Measurements from ENCODE around the gene POMT2.
"Not testable (repeated sequence)": the region's sequence is repeated elsewhere in the genome, so short reads cannot be mapped to it uniquely, and the experiment has no call there.

Gene POMT2

GRCh38 chr14:77320238-77320935 lies at the start of gene POMT2:
TSS of gene POMT2 (minus strand) at chr14:77320883. CDS start at chr14:77320681, 202 bp downstream.
- peak; percentile 11 for DNase-seq

- DNase-seq: no peak
Observed at GRCh38 chr14:77369285-77369684, 48.6 kb upstream of the POMT2 start.

GRCh38 chr14:77364146-77364545 lies 43.5 kb upstream of the POMT2 start:
- no peak for DNase-seq

GRCh38 chr14:77359626-77360025 lies 38.9 kb upstream of the POMT2 start:
- no peak for DNase-seq

- DNase-seq: no peak
Observed at GRCh38 chr14:77356899-77357298, 36.2 kb upstream of the POMT2 start.

- DNase-seq: no peak
Observed at GRCh38 chr14:77355811-77356210, 35.1 kb upstream of the POMT2 start.

GRCh38 chr14:77353469-77354141 lies 32.9 kb upstream of the POMT2 start:
- DNase-seq: no peak

- no peak for DNase-seq
Observed at GRCh38 chr14:77347751-77348150, 27.1 kb upstream of the POMT2 start.

- no peak for DNase-seq
Observed at GRCh38 chr14:77346495-77346894, 25.8 kb upstream of the POMT2 start.

- no peak for DNase-seq
Observed at GRCh38 chr14:77344377-77344996, 23.8 kb upstream of the POMT2 start.

- DNase-seq: no peak
Observed at GRCh38 chr14:77343662-77344061, 23.0 kb upstream of the POMT2 start.

- DNase-seq: no peak
Observed at GRCh38 chr14:77342726-77343397, 22.2 kb upstream of the POMT2 start.

- DNase-seq: no peak
Observed at GRCh38 chr14:77340389-77340788, 19.7 kb upstream of the POMT2 start.

- DNase-seq: no peak
Observed at GRCh38 chr14:77339407-77339806, 18.7 kb upstream of the POMT2 start.

- no peak for DNase-seq
Observed at GRCh38 chr14:77338302-77338701, 17.6 kb upstream of the POMT2 start.

GRCh38 chr14:77337880-77338279 lies 17.2 kb upstream of the POMT2 start:
- DNase-seq: no peak

- DNase-seq: not testable (repeated sequence)
Observed at GRCh38 chr14:77337255-77337654, 16.6 kb upstream of the POMT2 start.

GRCh38 chr14:77335576-77335975 lies 14.9 kb upstream of the POMT2 start:
- no peak for DNase-seq

GRCh38 chr14:77329872-77330271 lies 9.2 kb upstream of the POMT2 start:
- DNase-seq: no peak

- no peak for DNase-seq
Observed at GRCh38 chr14:77327111-77327510, 6.4 kb upstream of the POMT2 start.

GRCh38 chr14:77325746-77326094 lies 5.0 kb upstream of the POMT2 start:
- DNase-seq: no peak

GRCh38 chr14:77324816-77325745 lies 4.4 kb upstream of the POMT2 start:
- no peak for DNase-seq

- no peak for DNase-seq
Observed at GRCh38 chr14:77324289-77324688, 3.6 kb upstream of the POMT2 start.
